Heart left ventricle (tissue), 16 donors: ENCODE results near the gene TUBG2. TPM values are rescaled to one million over a fixed set of nuclear protein-coding genes. Genes with fewer than 3 reads are reported as not detected.

ENCODE experiments used
- ATAC-seq, 4 donors: fragments of 200-7000 bp; cut with Tn5 transposase; one replicate each; pipeline ENCODE4 v1.9.1; 2020 to 2022; ENCODE audit warnings: moderate library complexity in 4 of 4, mild to moderate bottlenecking in 3 of 4, moderate number of reproducible peaks in 1 of 4
- DNase-seq, 5 donors: peaks; one replicate each; pipeline ENCODE4 v3.0.0-alpha.2; 2020
- H3K27ac ChIP-seq, 12 donors: fragments of 200-600 bp; sonication (generic) in 4 of 12; one replicate each; pipeline versions ENCODE4 v1.5.0 to v1.8.0; 2016 to 2022; ENCODE audit warnings: mild to moderate bottlenecking in 2 of 12
- H3K27me3 ChIP-seq, 9 donors: fragments of 200-600 bp; sonication (generic) in 2 of 9; one replicate each; pipeline versions ENCODE4 v1.5.1 to v1.8.0; 2016 to 2022; ENCODE audit warnings: mild to moderate bottlenecking in 3 of 9
- H3K36me3 ChIP-seq, 9 donors: fragments of 200-600 bp; sonication (generic) in 2 of 9; one replicate each; pipeline versions ENCODE4 v1.5.0 to v1.8.0; 2018 to 2022; ENCODE audit warnings: mild to moderate bottlenecking in 2 of 9
- H3K4me1 ChIP-seq, 12 donors: fragments of 200-600 bp; sonication (generic) in 4 of 12; one replicate each; pipeline versions ENCODE4 v1.5.0 to v1.8.0; 2016 to 2022; ENCODE audit warnings: mild to moderate bottlenecking in 3 of 12
- H3K4me3 ChIP-seq, 12 donors: fragments of 200-600 bp; sonication (generic) in 4 of 12; one replicate each; pipeline versions ENCODE4 v1.5.0 to v1.8.0; 2017 to 2022; ENCODE audit warnings: mild to moderate bottlenecking in 9 of 12, moderate library complexity in 4 of 12
- H3K9me3 ChIP-seq, 12 donors: fragments of 200-600 bp; sonication (generic) in 4 of 12; one replicate each; pipeline versions ENCODE4 v1.5.0 to v1.8.0; 2016 to 2022; ENCODE audit warnings: mild to moderate bottlenecking in 1 of 12
- CTCF ChIP-seq, 12 donors: fragments of 200-600 bp; sonication (generic) in 4 of 12; IDR thresholded peaks; one replicate each; pipeline versions ENCODE4 v1.5.0 to v1.8.0; 2018 to 2022; ENCODE audit warnings: antibody characterized with exemption in 12 of 12, mild to moderate bottlenecking in 5 of 12
- POLR2A ChIP-seq, 2 donors: fragments of 450-650 bp; IDR thresholded peaks; one replicate each; pipeline ENCODE4 v1.6.1; 2017; ENCODE audit warnings: antibody characterized with exemption in 2 of 2, mild to moderate bottlenecking in 2 of 2, moderate library complexity in 2 of 2
- WGBS, 4 donors: extraction: QIAGEN DNeasy Blood & Tissue Kit in 2 of 4; methylation state at CpG; one replicate each; pipeline versions ENCODE4 v1.1.5 to v1.1.7; 2013 to 2018; 5-methylcytosine and 5-hydroxymethylcytosine counted together
- intact Hi-C, 10 donors: fragments of 100-400 bp; cut with DNase I; formaldehyde crosslinking; loops; one replicate each; pipeline versions ENCODE4 v1.11.1 to v1.14.2; 2022
- polyA plus RNA-seq, 2 donors: library from polyadenylated mRNA; stranded (reverse); fragments of 200-250 nt; gene quantifications; one replicate each; pipeline ENCODE4 v1.2.3, GENCODE V29; 2013
- total RNA-seq, 9 donors: library from RNA; depleted of rRNA in 2 of 9; stranded (reverse); fragments of >200 nt in 2 of 9; fragmentation: NEBNext Ultra II Directional in 3 of 9; extraction: Animal tissue kit (Norgen Biotek cat#: 25700) in 3 of 9; gene quantifications; one replicate each; pipeline versions ENCODE4 v1.1.0 to v1.2.4, GENCODE V29; 2016 to 2023
- donor health status: ischemic (EF 13 %, LVEDD 7.1; RV severe dilation, severe dysfunction).
- donor health status: healthy with polysubstance abuse.
- donor health status: DM: no; HTN: yes; CAD: no.
- donor health status: DM: no; HTN: no; CAD: no.
- donor health status: ischemic (EF 25% LVEDD 6.9; RV normal size, moderate dysfunction).
- donor health status: ischemic (EF 25% LVEDD 5.7; RV mildly dilated, moderate dysfunction).
- donor health status: healthy.
- donor health status: DM: yes; HTN: yes; CAD: no.
- donor health status: ischemic (EF 35%, LVEDD 5.7; RV mildly dilated, moderate dysfunction).
- donor health status: nonischemic (EF 11% LVEDD 7.7; RV severe dilation, severe dysfunction).
- donor health status: DM: yes; HTN: yes; CAD: no.
- donor health status: PGD.
- donor health status: ischemic (EF 29% LVEDD 5.4; RV normal size, mild dysfunction).
- donor health status: nonischemic (EF 23%, LVEDD 6.1; RV moderate dilation, normal function).

The TUBG2 gene
- total and polyA plus RNA-seq, 11 donors: 8.6 to 28.2 (median 15.3) TPM

DNA sequence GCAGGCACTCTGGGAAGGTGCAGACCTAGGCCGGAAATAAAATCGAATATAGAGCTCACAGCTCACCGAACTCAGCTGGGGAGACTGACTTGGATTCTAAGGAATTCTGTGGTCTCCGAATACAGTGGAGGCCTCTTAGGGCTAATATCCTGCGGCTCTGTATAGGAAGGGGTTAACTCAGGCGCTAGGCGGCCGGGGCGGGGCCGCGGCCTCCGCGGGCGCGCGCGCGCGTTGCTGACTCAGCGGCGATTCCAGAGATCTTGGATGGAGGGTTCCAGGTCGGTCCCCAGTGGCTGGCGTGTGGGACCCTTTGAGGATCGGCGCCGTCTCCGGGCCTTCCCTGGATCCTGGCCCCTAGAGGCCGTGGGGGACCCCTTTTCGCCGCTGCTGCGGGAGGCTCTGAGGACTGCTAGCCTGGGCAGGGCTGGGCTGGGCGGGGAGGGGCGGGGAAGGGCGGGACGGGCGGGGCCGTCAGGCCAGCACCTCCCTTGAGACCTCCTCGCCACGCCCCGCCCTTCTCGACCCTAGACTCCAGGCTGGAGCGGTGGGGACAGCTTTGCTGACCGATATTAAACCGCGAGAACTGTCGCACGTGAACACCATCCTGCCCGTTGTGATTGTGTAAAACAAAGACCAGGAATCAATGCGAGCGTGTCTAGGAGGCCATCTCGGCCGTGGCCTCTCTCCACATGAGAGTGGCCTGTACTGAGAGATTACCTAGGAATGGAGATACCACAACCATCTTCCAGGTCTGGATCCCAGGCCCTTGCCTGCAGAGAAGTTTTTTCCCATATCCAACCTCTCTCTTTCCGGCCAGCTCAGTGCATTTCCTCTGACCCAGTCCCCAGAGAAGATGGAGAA lies 19.1 kb downstream of the TUBG2 start:
- DNase-seq (peak; percentile 90 to 94 (median 92)), ATAC-seq (peak; percentile 42 to 52 (median 45))
- Histone ChIP-seq H3K27me3 (peaks cover 0 to 37% (median 0%) of the 10 kb centered on the region in 9 donors), H3K9me3 (no peaks in the 10 kb centered on the region), H3K4me3 (peak overlapping the region; percentile 28 to 97 (median 85)), H3K36me3 (peaks cover 0 to 7% (median 5%) of the 10 kb centered on the region in 9 donors), H3K27ac (peak overlapping the region; percentile 76 to 99 (median 96)), H3K4me1 (peaks cover 2 to 89% (median 71%) of the 10 kb centered on the region in 12 donors)
- intact Hi-C loops: loop anchor here in 8 of 10 donors (1.0 to 10.0 kb wide), 6 partner anchors 59 to 101 kb away; partner anchors contain the start of genes RETREG3 (in 4 of the 8), TUBG1 (in 4 of the 8) and PSMC3IP (in 2 of the 8)
- peak in 1 of 12 donors; percentile 12 for TF ChIP-seq CTCF (IDR thresholded peaks at IDR 0.05)
- peak in 1 of 2 donors; percentile 32 for TF ChIP-seq POLR2A (IDR thresholded peaks at IDR 0.05)
- 0 to 1% (median 1%) methylated on average over 12 to 53 of the region's 53 CpGs for WGBS, 4 donors

DNA sequence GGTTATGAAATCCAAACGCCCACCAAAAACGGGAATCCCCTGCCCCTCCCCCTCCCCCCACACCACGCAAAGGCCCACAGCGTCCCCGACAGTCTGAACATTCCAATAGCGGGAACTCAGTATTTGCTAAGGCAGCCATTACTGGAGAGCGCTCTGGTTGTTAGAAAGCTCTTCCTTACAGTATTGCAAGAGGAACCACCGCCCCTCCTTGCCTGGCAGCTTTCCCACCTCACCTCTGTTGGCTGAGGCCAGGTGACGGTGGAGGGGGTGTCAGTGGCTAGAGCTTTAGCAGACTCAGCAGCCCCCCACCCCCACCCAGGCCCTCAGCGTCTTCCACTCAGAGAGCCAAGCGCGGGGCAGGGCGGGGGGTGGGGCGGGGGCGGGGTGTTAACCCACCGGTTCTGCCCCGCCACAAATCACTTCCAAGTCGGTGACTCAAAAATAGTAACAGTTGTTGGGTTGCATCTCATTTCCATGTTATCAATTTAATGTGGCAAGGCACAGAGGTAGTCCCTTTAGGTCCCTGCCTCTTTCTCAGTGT lies 19.9 kb downstream of the TUBG2 start:
- H3K36me3 ChIP-seq: no peaks in the 10 kb centered on the region
- TF ChIP-seq CTCF (IDR thresholded peaks at IDR 0.05) (peak in 1 of 12 donors; percentile 6), POLR2A (IDR thresholded peaks at IDR 0.05) (no peak)
- H3K27me3 ChIP-seq: peaks cover 0 to 29% (median 0%) of the 10 kb centered on the region in 9 donors

GRCh38 chr17:42679492-42680330 lies 20.6 kb downstream of the TUBG2 start:
- Histone ChIP-seq H3K9me3 (no peaks in the 10 kb centered on the region), H3K4me1 (peaks cover 2 to 85% (median 66%) of the 10 kb centered on the region in 12 donors), H3K36me3 (peaks cover 0 to 2% (median 0%) of the 10 kb centered on the region in 9 donors), H3K4me3 (peak overlapping the region; percentile 19 to 97 (median 85)), H3K27ac (peak overlapping the region; percentile 76 to 99 (median 96)), H3K27me3 (peaks cover 0 to 25% (median 0%) of the 10 kb centered on the region in 9 donors)
- TF ChIP-seq CTCF (IDR thresholded peaks at IDR 0.05) (peak; percentile 82 to 98 (median 92)), POLR2A (IDR thresholded peaks at IDR 0.05) (peak in 1 of 2 donors; percentile 43)
- intact Hi-C loops: loop anchor here (1.0 to 10.0 kb wide), 8 partner anchors 61 to 102 kb away; partner anchors contain the start of genes RETREG3 (in 5 of the 10), TUBG1 (in 5 of the 10) and PSMC3IP (in 2 of the 10)
- 1 to 4% (median 3%) methylated on average over 16 to 78 of the region's 78 CpGs for WGBS, 4 donors
- peak; percentile 79 to 92 (median 85) for DNase-seq
- ATAC-seq: peak; percentile 5 to 50 (median 40)

More for the DNA sequence above, 19.9 kb downstream of the TUBG2 start:
- H3K4me3 ChIP-seq: peak overlapping the region; percentile 19 to 97 (median 85)
- H3K4me1 ChIP-seq: peaks cover 2 to 90% (median 70%) of the 10 kb centered on the region in 12 donors
- WGBS, 4 donors: 2 to 4% (median 3%) methylated on average over 10 to 18 of the region's 18 CpGs
- intact Hi-C loops: loop anchor here in 9 of 10 donors (1.0 to 10.0 kb wide), 7 partner anchors 60 to 102 kb away; partner anchors contain the start of genes RETREG3 (in 3 of the 9), TUBG1 (in 3 of the 9) and PSMC3IP (in 2 of the 9)
- peak overlapping the region; percentile 76 to 99 (median 96) for H3K27ac ChIP-seq
- ATAC-seq: no peak
- H3K9me3 ChIP-seq: no peaks in the 10 kb centered on the region
- DNase-seq: peak in 2 of 5 donors; percentile 52 to 66
